Fibroblast of lung (primary cell): ENCODE data around the gene ARID1B. TPM values are rescaled to one million over a fixed set of nuclear protein-coding genes. Genes with fewer than 3 reads are reported as not detected.

Experiments used
- DNase-seq, 2 donors: peaks; one replicate each; pipeline versions ENCODE4 v3.0.0 to v3.0.0-alpha.2; 2010; ENCODE audit warnings: low read depth in 2 of 2
- H2AFZ ChIP-seq: 2 replicates; pipeline ENCODE4 v1.5.1; 2012; ENCODE audit warnings: low read length, control low read depth, inconsistent platforms
- H3K27ac ChIP-seq: 2 replicates; pipeline ENCODE4 v1.5.1; 2011; ENCODE audit warnings: low read length, control low read depth; ENCODE audit not compliant: insufficient read depth
- H3K27me3 ChIP-seq: 2 replicates; pipeline ENCODE4 v1.5.1; 2011; ENCODE audit warnings: mild to moderate bottlenecking, low read length; ENCODE audit not compliant: control insufficient read depth, insufficient read depth
- H3K36me3 ChIP-seq: 2 replicates; pipeline ENCODE4 v1.5.1; 2011; ENCODE audit warnings: low read length; ENCODE audit not compliant: control insufficient read depth, insufficient read depth
- H3K4me1 ChIP-seq: 2 replicates; pipeline ENCODE4 v1.5.1; 2011; ENCODE audit warnings: low read length; ENCODE audit not compliant: control insufficient read depth, insufficient read depth; ENCODE audit errors: extremely low read depth
- H3K4me2 ChIP-seq: 2 replicates; pipeline ENCODE4 v1.5.1; 2011; ENCODE audit warnings: low read length, control low read depth; ENCODE audit not compliant: insufficient read depth; ENCODE audit errors: extremely low read depth
- H3K4me3 ChIP-seq, 4 experiments: fragments of 200-600 bp in 1 of 4; sonication (generic) in 1 of 4; replicated peaks in 1 of 4; 2 replicates each; pipeline ENCODE4 v1.5.1; 2011 to 2016; ENCODE audit warnings: low read length in 4 of 4, low read depth in 3 of 4, mild to moderate bottlenecking in 3 of 4, control low read depth in 2 of 4, inconsistent platforms in 1 of 4, mixed read lengths in 1 of 4; ENCODE audit not compliant: insufficient read depth in 1 of 4; ENCODE audit errors: control extremely low read depth in 1 of 4
- H3K79me2 ChIP-seq: 2 replicates; pipeline ENCODE4 v1.5.1; 2012; ENCODE audit warnings: mild to moderate bottlenecking, low read length, inconsistent platforms; ENCODE audit not compliant: control insufficient read depth, insufficient read depth
- H3K9ac ChIP-seq: 2 replicates; pipeline ENCODE4 v1.5.1; 2011; ENCODE audit warnings: mild to moderate bottlenecking, low read length, control low read depth; ENCODE audit not compliant: insufficient read depth
- H3K9me3 ChIP-seq: 2 replicates; pipeline ENCODE4 v1.5.1; 2012; ENCODE audit warnings: low read depth, low read length; ENCODE audit not compliant: control insufficient read depth, insufficient read depth
- H4K20me1 ChIP-seq: 2 replicates; pipeline ENCODE4 v1.5.1; 2011; ENCODE audit warnings: low read length; ENCODE audit not compliant: control insufficient read depth, insufficient read depth; ENCODE audit errors: extremely low read depth
- EZH2 ChIP-seq: IDR thresholded peaks from 2 replicates; pipeline ENCODE4 v1.5.1; 2012; ENCODE audit warnings: low read length, control low read depth, mild to moderate bottlenecking; ENCODE audit errors: missing control alignments
- polyA plus RNA-seq, 2 donors: library from polyadenylated mRNA; depleted of rRNA in 1 of 2; stranded (reverse) in 1 of 2; unstranded in 1 of 2; fragments of >200 nt; gene quantifications; 2 replicates each; pipeline ENCODE4 v1.2.1, GENCODE V29; 2011 to 2012; ENCODE audit warnings: missing spikeins in 1 of 2
- total RNA-seq: library from RNA; depleted of rRNA; stranded (reverse); fragments of >200 nt; gene quantifications from 2 replicates; pipeline ENCODE4 v1.2.1, GENCODE V29; 2014
- TF ChIP-seq, protein P1 (sequence below), 2 donors: IDR thresholded peaks in 1 of 2; conservative IDR thresholded peaks in 1 of 2; 1 replicate in 1 of 2; 2 replicates in 1 of 2; pipeline ENCODE4 v1.5.1; 2011 to 2012; ENCODE audit warnings: low read length in 2 of 2, control low read depth in 1 of 2, inconsistent platforms in 1 of 2, low read depth in 1 of 2, mild to moderate bottlenecking in 1 of 2

ARID1B gene
- total and polyA plus RNA-seq, 2 donors (not counting 1 experiment from before 2014, with no cell fraction given), result 15.4 to 41.9 TPM

DNA sequence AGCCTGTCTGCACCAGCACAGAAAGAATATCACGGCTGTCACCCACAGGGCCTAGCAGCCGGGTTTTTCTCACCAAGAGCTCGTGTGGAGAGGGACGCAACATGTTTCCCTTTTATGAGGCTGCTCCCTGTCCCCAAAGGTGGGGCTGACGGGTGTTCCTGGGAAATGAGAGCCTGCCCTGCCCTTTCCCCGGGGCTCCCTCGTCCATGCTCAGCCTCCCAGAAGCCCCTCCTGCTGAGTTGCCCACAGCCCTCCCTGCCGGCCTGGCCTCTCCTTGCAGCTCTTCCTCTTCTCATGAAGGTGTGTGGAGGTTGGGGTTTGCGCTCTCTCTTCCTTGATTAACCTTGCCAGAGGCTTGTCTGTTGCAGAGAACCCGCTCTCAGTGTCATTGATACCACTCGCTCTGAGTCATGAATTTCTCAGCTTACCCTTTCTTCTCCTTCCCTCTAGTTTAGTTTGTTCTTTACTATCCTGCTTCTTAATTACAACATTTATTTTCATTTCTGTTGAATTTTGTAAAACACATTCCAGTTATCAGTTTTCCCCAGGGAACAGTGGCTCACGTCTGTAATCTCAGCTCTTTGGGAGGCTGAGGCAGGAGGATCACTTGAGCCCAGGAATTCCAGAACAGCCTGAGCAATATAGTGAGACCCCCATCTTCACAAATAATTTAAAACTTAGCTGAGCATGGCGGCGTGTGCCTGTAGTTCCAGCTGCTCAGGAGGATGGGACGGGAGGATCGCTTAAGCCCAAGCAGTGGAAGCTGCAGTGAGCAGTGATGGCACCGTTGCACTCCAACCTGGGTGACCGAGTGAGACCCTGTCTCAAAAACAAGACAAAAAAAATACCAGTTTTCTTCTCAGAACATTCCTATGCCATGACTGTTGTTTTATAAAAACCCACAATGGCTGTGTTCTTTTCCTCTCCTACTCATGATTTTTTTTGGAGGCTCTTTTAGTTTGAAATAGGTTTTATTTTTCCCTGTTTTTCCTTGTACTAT lies 442.3 kb downstream of the ARID1B start:
- H3K9me3 ChIP-seq, result no peaks in the 10 kb centered on the region
- no peak overlapping the region for H2AFZ ChIP-seq
- H3K9ac ChIP-seq, result no peak overlapping the region
- TF ChIP-seq EZH2, result no peak
- TF ChIP-seq, protein P1, sequence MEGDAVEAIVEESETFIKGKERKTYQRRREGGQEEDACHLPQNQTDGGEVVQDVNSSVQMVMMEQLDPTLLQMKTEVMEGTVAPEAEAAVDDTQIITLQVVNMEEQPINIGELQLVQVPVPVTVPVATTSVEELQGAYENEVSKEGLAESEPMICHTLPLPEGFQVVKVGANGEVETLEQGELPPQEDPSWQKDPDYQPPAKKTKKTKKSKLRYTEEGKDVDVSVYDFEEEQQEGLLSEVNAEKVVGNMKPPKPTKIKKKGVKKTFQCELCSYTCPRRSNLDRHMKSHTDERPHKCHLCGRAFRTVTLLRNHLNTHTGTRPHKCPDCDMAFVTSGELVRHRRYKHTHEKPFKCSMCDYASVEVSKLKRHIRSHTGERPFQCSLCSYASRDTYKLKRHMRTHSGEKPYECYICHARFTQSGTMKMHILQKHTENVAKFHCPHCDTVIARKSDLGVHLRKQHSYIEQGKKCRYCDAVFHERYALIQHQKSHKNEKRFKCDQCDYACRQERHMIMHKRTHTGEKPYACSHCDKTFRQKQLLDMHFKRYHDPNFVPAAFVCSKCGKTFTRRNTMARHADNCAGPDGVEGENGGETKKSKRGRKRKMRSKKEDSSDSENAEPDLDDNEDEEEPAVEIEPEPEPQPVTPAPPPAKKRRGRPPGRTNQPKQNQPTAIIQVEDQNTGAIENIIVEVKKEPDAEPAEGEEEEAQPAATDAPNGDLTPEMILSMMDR (conservative IDR thresholded peaks at IDR 0.05 in 1 of 2, IDR thresholded peaks at IDR 0.05 in 1 of 2; ENCODE audit: low read depth in 1 of 2, low read length in 2 of 2), result no peak
- no peaks in the 10 kb centered on the region for H3K79me2 ChIP-seq
- H3K36me3 ChIP-seq, result no peaks in the 10 kb centered on the region
- no peak overlapping the region for H3K4me3 ChIP-seq
- no peak overlapping the region for H3K4me2 ChIP-seq
- H3K27me3 ChIP-seq, result no peaks in the 10 kb centered on the region
- H4K20me1 ChIP-seq, result no peaks in the 10 kb centered on the region
- no peak overlapping the region for H3K27ac ChIP-seq
- peak; percentile 45 to 72 for DNase-seq
- H3K4me1 ChIP-seq, result peaks cover 2% of the 10 kb centered on the region

DNA sequence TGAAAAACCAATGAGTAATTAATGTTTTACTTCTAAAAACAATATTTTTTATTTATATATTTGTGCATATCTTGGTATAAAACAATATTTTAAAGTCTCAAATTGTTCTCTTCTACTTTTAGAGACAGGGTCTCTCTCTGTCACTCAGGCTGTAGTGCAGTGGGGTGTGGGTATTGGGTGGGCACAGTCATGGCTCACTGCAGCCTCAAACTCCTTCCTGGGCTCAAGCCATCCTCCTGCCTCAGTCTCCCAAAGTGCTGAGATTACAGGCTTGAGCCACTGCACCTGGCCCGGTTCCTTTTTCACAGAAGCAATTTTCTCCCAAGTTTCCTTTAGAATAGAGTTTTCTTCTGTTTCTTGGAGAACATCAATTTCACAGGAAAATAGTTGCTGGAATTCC lies 443.3 kb downstream of the ARID1B start:
- H3K4me3 ChIP-seq, result peak overlapping the region in 3 of 4 experiments; percentile 42 to 63 (median 61)
- H2AFZ ChIP-seq, result no peak overlapping the region

More for the DNA sequence above, 443.3 kb downstream of the ARID1B start:
- peak overlapping the region; percentile 84 for H3K4me2 ChIP-seq
- no peaks in the 10 kb centered on the region for H3K9me3 ChIP-seq
- H3K79me2 ChIP-seq, result no peaks in the 10 kb centered on the region
- no peak overlapping the region for H3K9ac ChIP-seq
- DNase-seq, result no peak
- no peak overlapping the region for H3K27ac ChIP-seq
- H4K20me1 ChIP-seq, result no peaks in the 10 kb centered on the region
- peaks cover 2% of the 10 kb centered on the region for H3K4me1 ChIP-seq
- H3K27me3 ChIP-seq, result no peaks in the 10 kb centered on the region
- H3K36me3 ChIP-seq, result no peaks in the 10 kb centered on the region
- TF ChIP-seq EZH2, result no peak
- TF ChIP-seq, protein P1 (conservative IDR thresholded peaks at IDR 0.05 in 1 of 2, IDR thresholded peaks at IDR 0.05 in 1 of 2; ENCODE audit: low read depth in 1 of 2, low read length in 2 of 2), result no peak
